HCT116 (cell line): Measurements from ENCODE around the gene NUP155. TPM values are rescaled to one million over a fixed set of nuclear protein-coding genes. Genes with fewer than 3 reads are reported as not detected.

ENCODE experiments used
- ATAC-seq: fragments of 200-7000 bp; cut with Tn5 transposase; 2 replicates; pipeline ENCODE4 v1.9.1; 2020; ENCODE audit warnings: mild to moderate bottlenecking, moderate library complexity
- BruUV-seq: library from RNA; stranded (reverse); fragments of 400-500 nt; replicated peaks from 2 replicates; lab custom pipeline; 2021; lab: Mats Ljungman, UMichigan
- CTCF ChIA-PET: fragments of 300-600 bp; sonication (Branson Sonifier 250); formaldehyde crosslinking; loops from one replicate; lab custom pipeline; 2021; ENCODE audit warnings: antibody characterized with exemption; lab: Charles Lee
- POLR2A ChIA-PET: fragments of 300-600, 350-600 bp; sonication (Branson Sonifier 250); formaldehyde crosslinking; loops from one replicate; lab custom pipeline; 2021; ENCODE audit warnings: antibody characterized with exemption; lab: Charles Lee
- RAD21 ChIA-PET, 2 experiments: fragments of 300-600 bp; sonication (Branson Sonifier 250); formaldehyde crosslinking; loops; one replicate each; lab custom pipeline; 2023; ENCODE audit warnings: low total read pairs in 2 of 2; ENCODE audit not compliant: uncharacterized antibody in 2 of 2, unreplicated experiment in 2 of 2, low non-redundant PET in 1 of 2; lab: Charles Lee
- DNase-seq: peaks from one replicate; pipeline ENCODE4 v3.0.0-alpha.2; 2010; ENCODE audit warnings: low read depth, low spot score
- H2AFZ ChIP-seq: fragments of 200-600 bp; shearing (Covaris generic), sonication (generic); 2 replicates; pipeline ENCODE4 v1.6.1; 2017; ENCODE audit warnings: low read depth, mixed run types, mixed read lengths, antibody characterized with exemption, low read length; ENCODE audit not compliant: poor library complexity, severe bottlenecking
- H3K27ac ChIP-seq: 2 replicates; pipeline ENCODE4 v1.5.1; 2012; ENCODE audit warnings: low read depth, low read length
- H3K27me3 ChIP-seq: fragments of 200-600 bp; sonication (generic); 2 replicates; pipeline ENCODE4 v1.6.1; 2016; ENCODE audit warnings: mixed run types, low read length, mixed read lengths; ENCODE audit not compliant: insufficient read depth
- H3K36me3 ChIP-seq, 2 experiments: fragments of 200-500 bp in 1 of 2; fragments of 200-600 bp in 1 of 2; sonication (Bioruptor generic) in 1 of 2; sonication (generic) in 1 of 2; 2 replicates each; pipeline versions ENCODE4 v1.5.1 to v1.6.1; 2014 to 2016; ENCODE audit warnings: low read length in 2 of 2, inconsistent platforms in 1 of 2, mixed read lengths in 1 of 2, mixed run types in 1 of 2; ENCODE audit not compliant: insufficient read depth in 2 of 2, control insufficient read depth in 1 of 2
- H3K4me1 ChIP-seq, 2 experiments: fragments of 200-600 bp in 1 of 2; sonication (generic) in 1 of 2; 2 replicates each; pipeline versions ENCODE4 v1.5.1 to v1.6.1; 2012 to 2017; ENCODE audit warnings: low read length in 2 of 2, inconsistent platforms in 1 of 2, mild to moderate bottlenecking in 1 of 2, mixed read lengths in 1 of 2, mixed run types in 1 of 2, moderate library complexity in 1 of 2; ENCODE audit not compliant: insufficient read depth in 2 of 2, control insufficient read depth in 1 of 2
- H3K4me2 ChIP-seq: fragments of 200-600 bp; sonication (generic); 2 replicates; pipeline ENCODE4 v1.6.1; 2017; ENCODE audit warnings: mixed run types, low read length, mixed read lengths
- H3K4me3 ChIP-seq, 2 experiments: fragments of 200-600 bp in 1 of 2; sonication (generic) in 1 of 2; replicated peaks in 1 of 2; 2 replicates each; pipeline ENCODE4 v1.5.1; 2011 to 2016; ENCODE audit warnings: low read length in 2 of 2, control low read depth in 1 of 2, low read depth in 1 of 2, mild to moderate bottlenecking in 1 of 2, mixed read lengths in 1 of 2, mixed run types in 1 of 2
- H3K79me2 ChIP-seq: fragments of 200-600 bp; sonication (generic); 2 replicates; pipeline ENCODE4 v1.6.1; 2017; ENCODE audit warnings: mild to moderate bottlenecking, mixed run types, low read length, moderate library complexity, mixed read lengths; ENCODE audit not compliant: insufficient read depth
- H3K9ac ChIP-seq: fragments of 200-600 bp; sonication (generic); 2 replicates; pipeline ENCODE4 v1.6.1; 2016; ENCODE audit warnings: low read length, mixed read lengths
- H3K9me2 ChIP-seq: fragments of 200-600 bp; sonication (generic), shearing (Covaris generic); 2 replicates; pipeline ENCODE4 v1.6.1; 2017; ENCODE audit warnings: mixed run types, mild to moderate bottlenecking, moderate library complexity; ENCODE audit not compliant: insufficient read depth
- H3K9me3 ChIP-seq, 2 experiments: fragments of 200-500 bp in 1 of 2; fragments of 200-600 bp in 1 of 2; sonication (Bioruptor generic) in 1 of 2; sonication (generic) in 1 of 2; 2 replicates each; pipeline ENCODE4 v1.6.1; 2014 to 2017; ENCODE audit warnings: low read length in 2 of 2, mixed read lengths in 2 of 2, inconsistent platforms in 1 of 2, low read depth in 1 of 2, mild to moderate bottlenecking in 1 of 2, mixed run types in 1 of 2, moderate library complexity in 1 of 2; ENCODE audit not compliant: control insufficient read depth in 1 of 2, insufficient read depth in 1 of 2
- H4K20me1 ChIP-seq: fragments of 200-600 bp; sonication (generic), shearing (Covaris generic); 2 replicates; pipeline ENCODE4 v1.6.1; 2017; ENCODE audit warnings: mixed run types, mild to moderate bottlenecking, moderate library complexity; ENCODE audit not compliant: insufficient read depth
- CEBPB ChIP-seq: IDR thresholded peaks from 2 replicates; pipeline ENCODE4 v1.6.1; 2012; ENCODE audit warnings: low read depth
- CTCF ChIP-seq, 3 experiments: fragments of 200-600 bp in 1 of 3; sonication (generic) in 1 of 3; IDR thresholded peaks in 2 of 3; conservative IDR thresholded peaks in 1 of 3; 2 replicates each; pipeline ENCODE4 v1.5.1; 2012 to 2017; ENCODE audit warnings: low read depth in 2 of 3, low read length in 2 of 3, antibody characterized with exemption in 1 of 3, borderline replicate concordance in 1 of 3, control low read depth in 1 of 3, mild to moderate bottlenecking in 1 of 3, mixed read lengths in 1 of 3, mixed run types in 1 of 3, moderate library complexity in 1 of 3; ENCODE audit not compliant: insufficient read depth in 1 of 3
- EGR1 ChIP-seq: IDR thresholded peaks from 2 replicates; pipeline ENCODE4 v1.6.1; 2012; ENCODE audit warnings: low read depth
- ELF1 ChIP-seq: IDR thresholded peaks from 2 replicates; pipeline ENCODE4 v1.6.1; 2012; ENCODE audit warnings: low read depth, borderline replicate concordance
- JUND ChIP-seq: IDR thresholded peaks from 2 replicates; pipeline ENCODE4 v1.6.1; 2012
- POLR2AphosphoS5 ChIP-seq: IDR thresholded peaks from 2 replicates; pipeline ENCODE4 v1.6.1; 2011; ENCODE audit warnings: mild to moderate bottlenecking, low read depth, low read length, moderate library complexity
- RAD21 ChIP-seq: IDR thresholded peaks from 2 replicates; pipeline ENCODE4 v1.6.1; 2012; ENCODE audit warnings: low read depth, mild to moderate bottlenecking
- REST ChIP-seq: IDR thresholded peaks from 2 replicates; pipeline ENCODE4 v1.6.1; 2012; ENCODE audit warnings: low read depth
- SIN3A ChIP-seq: IDR thresholded peaks from 2 replicates; pipeline ENCODE4 v1.6.1; 2012; ENCODE audit warnings: low read depth
- SP1 ChIP-seq: IDR thresholded peaks from 2 replicates; pipeline ENCODE4 v1.6.1; 2012; ENCODE audit warnings: low read depth
- TCF7L2 ChIP-seq: IDR thresholded peaks from 2 replicates; pipeline ENCODE4 v1.7.0; 2011; ENCODE audit warnings: borderline replicate concordance, inconsistent platforms; ENCODE audit not compliant: insufficient read depth, insufficient read length; ENCODE audit errors: extremely low read depth
- YY1 ChIP-seq: IDR thresholded peaks from 2 replicates; pipeline ENCODE4 v1.6.1; 2011; ENCODE audit warnings: low read length, low read depth, moderate library complexity, mild to moderate bottlenecking; ENCODE audit not compliant: insufficient replicate concordance; ENCODE audit errors: extremely low read depth
- ZBTB33 ChIP-seq: IDR thresholded peaks from 2 replicates; pipeline ENCODE4 v1.6.1; 2011; ENCODE audit warnings: mild to moderate bottlenecking, low read length, moderate library complexity; ENCODE audit not compliant: insufficient replicate concordance; ENCODE audit errors: extremely low read depth
- ZFX ChIP-seq: fragments of 450-650 bp; IDR thresholded peaks from 2 replicates; pipeline ENCODE4 v1.6.1; 2017
- intact Hi-C: fragments of 100-400 bp; cut with micrococcal nuclease; formaldehyde crosslinking; loops from 2 replicates; pipeline ENCODE4 v1.10.0; 2022
- total RNA-seq: library from RNA; stranded (reverse); gene quantifications from one replicate; pipeline ENCODE4 v1.2.1, GENCODE V29; 2021; ENCODE audit not compliant: unreplicated experiment

Gene NUP155
- total RNA-seq, 1 experiment from 2014 or later, result 80.9 TPM

- H3K4me2 ChIP-seq, result no peak overlapping the region
- no peak for TF ChIP-seq POLR2AphosphoS5
- TF ChIP-seq REST, result no peak
- no peak for TF ChIP-seq EGR1
- TF ChIP-seq SIN3A, result no peak
- TF ChIP-seq CEBPB, result no peak
- no peak for TF ChIP-seq ZFX
- TF ChIP-seq ELF1, result no peak
- TF ChIP-seq RAD21, result no peak
- TF ChIP-seq CTCF (IDR thresholded peaks at IDR 0.05 in 2 of 3, conservative IDR thresholded peaks at IDR 0.05 in 1 of 3; ENCODE audit: borderline replicate concordance in 1 of 3, insufficient read depth in 1 of 3, low read depth in 2 of 3, low read length in 2 of 3), result no peak
- no peak for TF ChIP-seq JUND
- no peak for TF ChIP-seq TCF7L2
- no peak for TF ChIP-seq YY1
- TF ChIP-seq ZBTB33, result no peak
- TF ChIP-seq SP1, result no peak
Measured at GRCh38 chr5:37319037-37319782, 51.7 kb downstream of the NUP155 start.

More at GRCh38 chr5:37319037-37319782, 51.7 kb downstream of the NUP155 start:
- peaks cover 24% of the 10 kb centered on the region; the same call in 1 of the 2 replicates for H3K79me2 ChIP-seq
- no TSS peak for BruUV-seq
- no peak for DNase-seq
- no peak overlapping the region for H3K27ac ChIP-seq
- H3K4me1 ChIP-seq, result no peaks in the 10 kb centered on the region
- peaks cover 39 to 61% of the 10 kb centered on the region in 2 experiments for H3K36me3 ChIP-seq
- no peak overlapping the region for H2AFZ ChIP-seq
- H3K9me2 ChIP-seq, result no peaks in the 10 kb centered on the region
- peaks cover 12% of the 10 kb centered on the region; the same call in 1 of the 2 replicates for H4K20me1 ChIP-seq
- ChIA-PET RAD21 (no interaction called here), CTCF (no interaction called here), POLR2A (no interaction called here)
- H3K4me3 ChIP-seq, result no peak overlapping the region
- no peak overlapping the region for H3K9ac ChIP-seq
- H3K9me3 ChIP-seq, result no peaks in the 10 kb centered on the region
- H3K27me3 ChIP-seq, result no peaks in the 10 kb centered on the region
- no peak for ATAC-seq
- intact Hi-C loops, result no loop called here
